Measurements from ENCODE around the gene MZT2A.
"Not testable (repeated sequence)": the region's sequence is repeated elsewhere in the genome, so short reads cannot be mapped to it uniquely, and the experiment has no call there.

The MZT2A gene

DNA sequence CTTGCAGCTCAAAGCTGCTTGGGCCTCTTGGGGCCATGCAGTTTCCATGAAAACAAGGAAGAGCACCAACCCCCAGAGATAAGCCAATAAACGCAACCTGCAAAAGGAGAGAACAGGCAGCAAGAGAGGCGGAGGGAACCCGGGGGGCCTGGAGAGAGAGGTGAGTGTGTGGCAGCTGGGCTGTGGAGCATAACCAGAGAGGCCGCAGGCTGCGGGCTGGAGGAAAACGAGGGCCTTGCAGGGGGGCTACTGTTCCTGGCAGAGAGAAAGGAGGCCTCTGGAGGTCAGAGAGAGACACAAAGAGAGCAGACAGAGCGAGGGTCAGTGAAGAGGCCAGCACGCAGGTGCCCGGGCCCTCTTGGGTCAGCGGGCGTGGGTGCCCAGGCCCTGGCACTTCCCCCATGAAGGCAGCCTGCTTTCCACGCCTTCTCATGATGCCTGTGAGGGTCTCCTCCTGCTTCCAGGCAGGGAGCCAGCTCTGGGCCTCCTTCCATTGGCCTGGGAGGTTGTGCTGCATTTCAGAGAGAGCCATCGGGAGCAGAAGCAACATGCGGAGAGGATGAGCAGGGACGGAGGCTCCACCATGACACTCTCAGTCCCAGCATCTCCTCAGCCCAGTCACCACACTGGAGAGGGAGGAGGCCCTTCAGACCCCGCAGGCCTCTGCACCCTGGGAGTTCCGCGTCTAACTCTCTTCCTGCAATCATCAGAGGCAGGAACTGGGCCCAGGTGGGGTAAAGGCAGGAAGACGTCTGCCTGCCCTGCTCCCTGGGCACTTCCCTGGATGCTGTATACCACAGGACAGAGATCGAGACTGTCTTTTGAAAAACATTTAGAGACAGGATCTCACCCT, 1.4 kb downstream of the MZT2A start:
- DNase-seq, result not testable (repeated sequence)

DNA sequence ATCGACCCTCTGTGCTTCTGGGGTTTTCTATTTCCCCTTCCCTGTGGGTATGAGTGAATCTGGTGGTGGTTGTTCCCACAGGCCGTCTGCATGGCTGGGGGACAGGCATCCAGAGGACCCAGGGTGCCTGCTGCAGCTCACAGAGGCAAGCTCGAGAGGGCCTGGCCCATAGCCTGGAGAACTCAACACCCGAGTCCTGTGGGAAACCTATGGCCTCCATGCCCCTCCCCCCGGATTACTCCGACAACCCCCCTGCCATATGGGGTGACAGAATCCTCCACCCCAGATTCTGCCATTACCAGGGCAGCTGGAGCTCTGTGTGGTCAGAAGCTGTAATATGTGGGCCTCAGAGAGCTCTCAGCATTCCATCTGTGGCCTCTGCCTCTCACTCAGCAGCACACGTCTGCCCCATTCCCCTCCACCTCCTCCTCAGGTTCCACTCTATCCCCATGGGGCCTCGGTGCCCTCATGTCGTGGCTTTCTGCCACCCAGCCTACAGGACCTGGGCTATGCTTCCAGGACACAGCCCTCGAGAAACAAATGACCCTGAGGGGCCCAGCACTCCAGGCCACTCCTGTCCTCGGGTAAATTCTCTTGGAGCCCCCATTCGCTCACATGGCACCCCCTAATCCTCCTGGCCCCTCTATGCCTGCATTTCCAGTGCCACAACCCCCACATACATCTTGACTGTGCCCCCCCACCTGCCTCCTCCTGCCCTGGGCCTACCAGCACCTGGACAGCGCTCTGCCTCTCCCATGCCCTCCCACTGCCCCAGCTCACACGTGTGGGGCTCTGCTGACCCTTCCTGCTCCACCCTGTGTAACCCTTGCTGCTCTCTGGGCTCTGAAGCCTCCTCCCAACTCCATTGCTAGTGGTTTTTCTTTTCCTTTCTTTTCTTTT, 3.6 kb downstream of the MZT2A start:
- DNase-seq, result no peak

GRCh38 chr2:131486201-131486902, 5.8 kb downstream of the MZT2A start:
- not testable (repeated sequence) for DNase-seq

DNA sequence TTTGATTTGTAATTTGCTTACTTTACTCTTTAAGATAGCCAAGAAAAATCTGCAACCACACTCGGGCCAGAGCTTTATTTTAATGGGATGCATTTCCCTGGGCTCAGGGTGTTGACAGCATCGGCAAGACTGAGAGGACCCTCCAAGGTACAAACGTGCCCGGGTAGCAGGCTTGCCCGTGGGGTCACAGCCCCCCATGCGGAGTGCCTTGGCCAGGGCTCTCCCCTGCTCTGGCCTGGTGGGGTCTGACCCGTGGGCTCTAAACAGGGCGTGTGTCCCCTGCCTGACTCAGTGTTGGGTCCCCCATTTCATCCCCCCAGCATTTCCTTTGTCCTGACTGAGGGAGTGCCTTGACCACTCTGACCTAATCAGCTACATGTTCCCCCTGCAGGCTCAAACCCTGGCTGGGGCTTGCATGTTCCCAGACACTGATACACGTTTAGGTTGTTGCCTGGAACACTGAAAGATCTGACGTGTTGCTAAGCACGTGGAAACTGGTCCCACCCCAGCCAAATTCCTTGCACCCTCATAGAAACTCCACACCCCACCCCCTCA, 7.2 kb downstream of the MZT2A start:
- DNase-seq, result not testable (repeated sequence)

GRCh38 chr2:131483981-131484820, 8.0 kb downstream of the MZT2A start:
- not testable (repeated sequence) for DNase-seq

- DNase-seq, result not testable (repeated sequence)
These were observed 9.6 kb downstream of the MZT2A start for GRCh38 chr2:131482506-131483155.

- not testable (repeated sequence) for DNase-seq
These were observed 11.8 kb downstream of the MZT2A start for GRCh38 chr2:131480351-131480750.

- not testable (repeated sequence) for DNase-seq
These were observed 13.2 kb downstream of the MZT2A start for GRCh38 chr2:131478850-131479461.

DNA sequence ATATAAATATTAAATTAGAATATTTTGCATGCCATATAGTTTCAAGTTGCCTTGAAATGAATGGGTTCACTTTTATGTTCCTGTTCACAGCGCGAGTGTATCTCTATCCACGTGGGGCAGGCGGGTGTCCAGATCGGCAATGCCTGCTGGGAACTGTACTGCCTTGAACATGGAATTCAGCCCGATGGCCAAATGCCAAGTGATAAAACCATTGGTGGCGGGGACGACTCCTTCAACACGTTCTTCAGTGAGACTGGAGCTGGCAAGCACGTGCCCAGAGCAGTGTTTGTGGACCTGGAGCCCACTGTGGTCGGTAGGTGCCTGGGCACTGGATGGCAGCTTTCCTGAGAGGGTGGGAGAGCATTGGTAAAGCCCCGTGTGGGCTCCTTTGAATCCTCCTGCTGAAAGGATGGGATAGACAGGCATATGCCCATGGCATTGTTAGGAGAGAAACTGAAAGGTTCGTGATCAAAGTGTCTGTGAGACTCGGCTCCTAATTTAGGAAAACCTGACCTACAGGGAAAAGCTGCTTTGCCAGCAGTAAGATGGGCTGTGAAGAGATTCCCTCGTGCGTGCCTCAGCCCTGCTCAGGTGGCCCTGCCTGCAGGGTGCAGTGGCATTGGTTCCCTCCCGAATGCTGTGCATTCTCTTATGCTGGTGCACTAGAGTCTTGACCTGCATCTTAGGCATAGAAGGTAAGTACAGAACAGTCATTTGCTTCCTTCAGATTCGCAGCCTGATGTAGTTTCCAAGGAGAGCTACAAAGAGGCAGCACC, 13.9 kb downstream of the MZT2A start:
- DNase-seq, result not testable (repeated sequence)

- not testable (repeated sequence) for DNase-seq
These were observed 15.0 kb downstream of the MZT2A start for GRCh38 chr2:131477227-131477626.

DNA sequence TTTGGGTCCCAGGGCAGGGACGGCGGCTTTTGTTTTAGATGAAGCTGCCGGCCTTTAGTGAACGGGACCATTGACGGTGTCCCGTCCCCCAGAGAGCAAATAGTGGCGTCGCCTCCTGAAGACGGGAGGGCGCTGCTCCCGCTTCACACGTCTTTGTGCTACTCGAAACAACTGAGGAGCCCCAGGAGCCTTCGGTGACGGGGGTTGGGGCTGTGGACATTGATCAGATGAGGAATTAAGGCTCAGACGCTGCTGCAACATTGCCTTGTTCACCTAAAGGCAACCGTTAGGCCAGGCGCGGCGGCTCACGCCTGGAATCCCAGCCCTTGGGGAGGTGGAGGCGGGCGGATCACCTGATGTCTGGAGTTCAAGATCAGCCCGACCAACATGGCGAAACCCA, 15.8 kb downstream of the MZT2A start:
- DNase-seq, result not testable (repeated sequence)

DNA sequence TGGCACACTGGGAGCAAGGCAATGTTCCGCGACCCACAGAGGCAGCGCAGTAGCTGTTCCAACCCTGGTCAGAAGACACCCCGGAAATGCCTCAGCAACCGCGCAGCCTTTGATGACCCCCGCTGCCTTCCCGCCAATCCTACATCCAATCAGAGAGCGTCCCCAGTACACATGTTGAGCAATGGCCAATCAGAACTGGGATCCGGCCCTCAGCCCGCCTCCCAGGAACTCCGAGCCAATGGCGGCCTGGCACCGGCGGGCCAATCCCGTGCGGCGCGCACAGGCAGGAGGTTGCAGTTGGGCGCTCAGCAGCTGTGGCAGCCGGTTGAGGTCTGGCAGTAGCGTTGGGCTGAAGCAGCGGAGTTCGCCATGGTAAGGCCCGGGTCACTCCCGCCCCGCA, 16.4 kb downstream of the MZT2A start, which contains the start of gene TUBA3D:
TSS of gene TUBA3D (plus strand) at position 289 of the 400 bp plus-strand sequence. CDS start at position 370, 81 bp downstream.
- no peak for DNase-seq

DNA sequence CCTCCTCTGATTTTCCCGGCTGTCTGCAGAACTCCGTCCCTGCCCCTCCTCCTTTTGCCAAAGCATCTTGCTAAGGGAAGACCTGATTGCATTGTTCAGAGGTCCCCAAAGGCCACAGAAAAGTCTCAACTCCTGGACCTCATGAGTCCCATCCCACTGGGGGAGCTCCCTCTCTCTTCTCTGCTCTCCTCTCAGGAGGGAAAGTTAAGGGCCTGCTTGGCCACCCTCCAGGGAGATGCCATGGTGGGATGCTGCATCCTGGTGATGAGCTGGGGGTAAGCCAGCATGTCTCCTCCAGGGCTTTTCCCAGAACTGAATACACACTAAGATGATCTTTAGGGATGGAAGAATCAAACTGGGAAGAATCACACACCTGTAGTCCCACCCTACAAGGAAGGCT, 18.9 kb downstream of the MZT2A start:
- not testable (repeated sequence) for DNase-seq

GRCh38 chr2:131471624-131472023, 20.6 kb downstream of the MZT2A start:
- DNase-seq, result not testable (repeated sequence)

DNA sequence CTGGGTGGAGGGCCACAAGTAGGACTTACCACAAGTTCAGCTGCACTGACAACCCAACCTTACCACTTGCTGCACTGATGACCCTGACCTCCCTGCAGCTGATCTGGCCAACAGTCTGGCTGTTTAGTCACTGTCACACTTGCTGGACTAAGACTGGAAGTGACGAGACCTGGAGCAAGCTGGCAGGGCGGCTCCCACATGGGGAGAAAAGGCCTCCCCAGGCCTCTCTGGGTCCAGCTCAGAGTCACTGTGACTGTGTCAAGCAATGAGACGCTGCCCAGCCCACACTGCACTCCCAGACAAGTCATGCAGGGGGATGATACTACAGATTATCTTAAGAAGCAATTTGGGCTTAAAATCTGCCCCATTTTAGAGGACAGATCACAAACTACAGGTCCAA, 21.3 kb downstream of the MZT2A start:
- not testable (repeated sequence) for DNase-seq

- not testable (repeated sequence) for DNase-seq
These were observed 24.5 kb downstream of the MZT2A start for GRCh38 chr2:131467722-131468121.

DNA sequence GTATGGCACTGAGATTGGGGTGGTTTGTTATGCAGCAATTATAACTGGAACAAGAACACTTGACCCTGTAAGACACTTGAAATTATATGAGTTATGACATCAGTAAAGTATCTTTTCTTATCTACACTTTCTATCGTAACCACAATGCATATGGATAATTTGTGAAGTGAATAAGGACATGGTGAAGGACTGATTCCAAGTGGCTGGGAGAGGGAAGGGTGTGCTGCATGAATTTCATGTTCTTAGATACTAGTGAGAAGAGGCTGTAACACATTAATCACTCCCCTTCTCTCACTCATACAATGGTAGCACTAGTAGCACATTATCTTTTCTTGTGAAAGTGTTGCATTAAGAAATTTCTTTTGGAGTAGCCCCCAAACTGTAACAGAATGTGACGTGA, 37.3 kb downstream of the MZT2A start:
- DNase-seq, result not testable (repeated sequence)

DNA sequence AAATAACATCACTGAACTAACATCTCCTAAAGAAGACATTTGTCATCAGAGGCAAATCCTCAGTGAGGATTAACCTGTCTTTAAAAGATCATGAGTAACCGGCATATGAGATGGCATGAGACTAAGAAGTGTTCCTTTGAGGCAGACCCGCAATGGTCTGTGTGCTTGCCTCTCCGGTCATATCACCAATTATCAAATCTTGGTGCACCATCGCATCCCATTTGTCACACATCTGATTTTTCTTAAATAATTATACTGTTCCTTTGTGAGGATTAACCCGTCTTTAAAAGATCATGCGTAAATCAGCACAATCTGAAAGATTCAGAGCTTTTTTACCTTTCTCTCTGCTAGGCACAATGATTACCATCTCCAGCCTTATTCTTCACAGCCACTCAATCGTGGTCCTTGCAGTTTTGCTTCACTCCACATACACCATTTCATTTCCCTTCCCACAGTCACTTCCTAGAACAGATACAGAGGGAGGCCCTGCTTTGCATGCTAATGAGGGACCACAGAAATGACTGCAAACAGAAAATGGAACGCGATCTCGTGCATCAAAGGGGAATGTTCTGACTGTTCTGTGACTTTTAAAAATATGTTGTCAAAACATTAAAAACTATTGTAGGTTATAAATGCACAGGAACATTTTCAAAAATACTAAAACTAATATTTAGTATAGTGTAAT, 40.8 kb downstream of the MZT2A start:
- DNase-seq, result not testable (repeated sequence)

DNA sequence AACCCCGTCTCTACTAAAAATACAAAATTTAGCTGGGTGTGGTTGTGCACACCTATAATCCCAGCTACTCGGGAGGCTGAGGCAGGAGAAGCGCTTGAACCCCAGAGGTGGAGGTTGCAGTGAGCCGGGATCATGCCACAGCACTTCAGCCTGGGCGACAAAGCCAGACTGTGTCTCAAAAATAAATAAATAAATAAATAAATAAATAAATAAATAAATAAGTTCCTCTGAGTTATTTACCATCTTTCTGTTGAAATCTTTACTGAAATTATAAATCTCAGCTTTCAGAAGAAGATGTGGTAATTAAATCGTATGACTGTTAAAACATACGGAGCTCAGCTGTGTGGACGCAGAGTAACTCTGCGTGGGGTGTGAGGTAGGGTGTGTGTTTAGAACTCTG, 44.2 kb downstream of the MZT2A start:
- not testable (repeated sequence) for DNase-seq

Measured in cortex of kidney (tissue), 1 donor.